ENCODE results near the gene SET. TPM values are rescaled to one million over a fixed set of nuclear protein-coding genes. Genes with fewer than 3 reads are reported as not detected.

The SET gene
- total and polyA plus RNA-seq, 2 experiments from 2014 or later: 949 to 1,261 TPM

GRCh38 chr9:128742401-128742800 lies 53.4 kb downstream of the SET start:
- no peak overlapping the region for H3K4me3 ChIP-seq
- no peaks in the 10 kb centered on the region for H3K79me2 ChIP-seq (replicated peaks; ENCODE audit: insufficient read depth)
- no peaks in the 10 kb centered on the region for H3K27me3 ChIP-seq (ENCODE audit: insufficient read depth)
- H3K4me1 ChIP-seq (ENCODE audit: insufficient read depth): no peaks in the 10 kb centered on the region
- H3K9me2 ChIP-seq (ENCODE audit: insufficient read depth): no peaks in the 10 kb centered on the region
- no peaks in the 10 kb centered on the region for H4K20me1 ChIP-seq (replicated peaks; ENCODE audit: insufficient read depth)
- Mint-ChIP-seq H3K4me1 (no peaks in the 10 kb centered on the region), H3K4me3 (no peak overlapping the region), H3K27ac (no peak overlapping the region), H3K9me3 (no peaks in the 10 kb centered on the region), H3K27me3 (ENCODE audit: insufficient read depth, low read depth, poor library complexity) (peaks cover 1% of the 10 kb centered on the region), H3K36me3 (ENCODE audit: low read depth) (peaks cover 12% of the 10 kb centered on the region; the same call in 1 of the 3 replicates)
- no peak overlapping the region for H3K4me2 ChIP-seq
- H2AFZ ChIP-seq: no peak overlapping the region
- no peaks in the 10 kb centered on the region for H3K36me3 ChIP-seq (ENCODE audit: insufficient read depth)
- H3K27ac ChIP-seq (ENCODE audit: low read depth): no peak overlapping the region
- no peaks in the 10 kb centered on the region for H3F3A ChIP-seq (replicated peaks; ENCODE audit: low read depth)
- TF ChIP-seq, protein P1, sequence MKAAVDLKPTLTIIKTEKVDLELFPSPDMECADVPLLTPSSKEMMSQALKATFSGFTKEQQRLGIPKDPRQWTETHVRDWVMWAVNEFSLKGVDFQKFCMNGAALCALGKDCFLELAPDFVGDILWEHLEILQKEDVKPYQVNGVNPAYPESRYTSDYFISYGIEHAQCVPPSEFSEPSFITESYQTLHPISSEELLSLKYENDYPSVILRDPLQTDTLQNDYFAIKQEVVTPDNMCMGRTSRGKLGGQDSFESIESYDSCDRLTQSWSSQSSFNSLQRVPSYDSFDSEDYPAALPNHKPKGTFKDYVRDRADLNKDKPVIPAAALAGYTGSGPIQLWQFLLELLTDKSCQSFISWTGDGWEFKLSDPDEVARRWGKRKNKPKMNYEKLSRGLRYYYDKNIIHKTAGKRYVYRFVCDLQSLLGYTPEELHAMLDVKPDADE (IDR thresholded peaks at IDR 0.05): no peak
- no peak for TF ChIP-seq ZNF331 (CRISPR knock-in tag; IDR thresholded peaks at IDR 0.05; ENCODE audit: low read depth)
- TF ChIP-seq CREB1 (CRISPR knock-in tag; IDR thresholded peaks at IDR 0.05; ENCODE audit: low read depth): no peak
- TF ChIP-seq CTCF (conservative IDR thresholded peaks at IDR 0.05; ENCODE audit: low read depth in 2 of 2): no peak; a peak in 1 of 4 replicates
- no peak for TF ChIP-seq ZNF114 (CRISPR knock-in tag; IDR thresholded peaks at IDR 0.05)
- TF ChIP-seq, protein P2, sequence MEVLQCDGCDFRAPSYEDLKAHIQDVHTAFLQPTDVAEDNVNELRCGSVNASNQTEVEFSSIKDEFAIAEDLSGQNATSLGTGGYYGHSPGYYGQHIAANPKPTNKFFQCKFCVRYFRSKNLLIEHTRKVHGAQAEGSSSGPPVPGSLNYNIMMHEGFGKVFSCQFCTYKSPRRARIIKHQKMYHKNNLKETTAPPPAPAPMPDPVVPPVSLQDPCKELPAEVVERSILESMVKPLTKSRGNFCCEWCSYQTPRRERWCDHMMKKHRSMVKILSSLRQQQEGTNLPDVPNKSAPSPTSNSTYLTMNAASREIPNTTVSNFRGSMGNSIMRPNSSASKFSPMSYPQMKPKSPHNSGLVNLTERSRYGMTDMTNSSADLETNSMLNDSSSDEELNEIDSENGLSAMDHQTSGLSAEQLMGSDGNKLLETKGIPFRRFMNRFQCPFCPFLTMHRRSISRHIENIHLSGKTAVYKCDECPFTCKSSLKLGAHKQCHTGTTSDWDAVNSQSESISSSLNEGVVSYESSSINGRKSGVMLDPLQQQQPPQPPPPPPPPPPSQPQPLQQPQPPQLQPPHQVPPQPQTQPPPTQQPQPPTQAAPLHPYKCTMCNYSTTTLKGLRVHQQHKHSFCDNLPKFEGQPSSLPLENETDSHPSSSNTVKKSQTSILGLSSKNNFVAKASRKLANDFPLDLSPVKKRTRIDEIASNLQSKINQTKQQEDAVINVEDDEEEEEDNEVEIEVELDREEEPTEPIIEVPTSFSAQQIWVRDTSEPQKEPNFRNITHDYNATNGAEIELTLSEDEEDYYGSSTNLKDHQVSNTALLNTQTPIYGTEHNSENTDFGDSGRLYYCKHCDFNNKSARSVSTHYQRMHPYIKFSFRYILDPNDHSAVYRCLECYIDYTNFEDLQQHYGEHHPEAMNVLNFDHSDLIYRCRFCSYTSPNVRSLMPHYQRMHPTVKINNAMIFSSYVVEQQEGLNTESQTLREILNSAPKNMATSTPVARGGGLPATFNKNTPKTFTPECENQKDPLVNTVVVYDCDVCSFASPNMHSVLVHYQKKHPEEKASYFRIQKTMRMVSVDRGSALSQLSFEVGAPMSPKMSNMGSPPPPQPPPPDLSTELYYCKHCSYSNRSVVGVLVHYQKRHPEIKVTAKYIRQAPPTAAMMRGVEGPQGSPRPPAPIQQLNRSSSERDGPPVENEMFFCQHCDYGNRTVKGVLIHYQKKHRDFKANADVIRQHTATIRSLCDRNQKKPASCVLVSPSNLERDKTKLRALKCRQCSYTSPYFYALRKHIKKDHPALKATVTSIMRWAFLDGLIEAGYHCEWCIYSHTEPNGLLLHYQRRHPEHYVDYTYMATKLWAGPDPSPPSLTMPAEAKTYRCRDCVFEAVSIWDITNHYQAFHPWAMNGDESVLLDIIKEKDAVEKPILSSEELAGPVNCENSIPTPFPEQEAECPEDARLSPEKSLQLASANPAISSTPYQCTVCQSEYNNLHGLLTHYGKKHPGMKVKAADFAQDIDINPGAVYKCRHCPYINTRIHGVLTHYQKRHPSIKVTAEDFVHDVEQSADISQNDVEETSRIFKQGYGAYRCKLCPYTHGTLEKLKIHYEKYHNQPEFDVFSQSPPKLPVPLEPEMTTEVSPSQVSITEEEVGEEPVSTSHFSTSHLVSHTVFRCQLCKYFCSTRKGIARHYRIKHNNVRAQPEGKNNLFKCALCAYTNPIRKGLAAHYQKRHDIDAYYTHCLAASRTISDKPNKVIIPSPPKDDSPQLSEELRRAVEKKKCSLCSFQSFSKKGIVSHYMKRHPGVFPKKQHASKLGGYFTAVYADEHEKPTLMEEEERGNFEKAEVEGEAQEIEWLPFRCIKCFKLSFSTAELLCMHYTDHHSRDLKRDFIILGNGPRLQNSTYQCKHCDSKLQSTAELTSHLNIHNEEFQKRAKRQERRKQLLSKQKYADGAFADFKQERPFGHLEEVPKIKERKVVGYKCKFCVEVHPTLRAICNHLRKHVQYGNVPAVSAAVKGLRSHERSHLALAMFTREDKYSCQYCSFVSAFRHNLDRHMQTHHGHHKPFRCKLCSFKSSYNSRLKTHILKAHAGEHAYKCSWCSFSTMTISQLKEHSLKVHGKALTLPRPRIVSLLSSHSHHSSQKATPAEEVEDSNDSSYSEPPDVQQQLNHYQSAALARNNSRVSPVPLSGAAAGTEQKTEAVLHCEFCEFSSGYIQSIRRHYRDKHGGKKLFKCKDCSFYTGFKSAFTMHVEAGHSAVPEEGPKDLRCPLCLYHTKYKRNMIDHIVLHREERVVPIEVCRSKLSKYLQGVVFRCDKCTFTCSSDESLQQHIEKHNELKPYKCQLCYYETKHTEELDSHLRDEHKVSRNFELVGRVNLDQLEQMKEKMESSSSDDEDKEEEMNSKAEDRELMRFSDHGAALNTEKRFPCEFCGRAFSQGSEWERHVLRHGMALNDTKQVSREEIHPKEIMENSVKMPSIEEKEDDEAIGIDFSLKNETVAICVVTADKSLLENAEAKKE (CRISPR knock-in tag; IDR thresholded peaks at IDR 0.05): no peak
- TF ChIP-seq EZH2phosphoT487 (IDR thresholded peaks at IDR 0.05; ENCODE audit: unreplicated experiment): no peak
- TF ChIP-seq, protein P3, sequence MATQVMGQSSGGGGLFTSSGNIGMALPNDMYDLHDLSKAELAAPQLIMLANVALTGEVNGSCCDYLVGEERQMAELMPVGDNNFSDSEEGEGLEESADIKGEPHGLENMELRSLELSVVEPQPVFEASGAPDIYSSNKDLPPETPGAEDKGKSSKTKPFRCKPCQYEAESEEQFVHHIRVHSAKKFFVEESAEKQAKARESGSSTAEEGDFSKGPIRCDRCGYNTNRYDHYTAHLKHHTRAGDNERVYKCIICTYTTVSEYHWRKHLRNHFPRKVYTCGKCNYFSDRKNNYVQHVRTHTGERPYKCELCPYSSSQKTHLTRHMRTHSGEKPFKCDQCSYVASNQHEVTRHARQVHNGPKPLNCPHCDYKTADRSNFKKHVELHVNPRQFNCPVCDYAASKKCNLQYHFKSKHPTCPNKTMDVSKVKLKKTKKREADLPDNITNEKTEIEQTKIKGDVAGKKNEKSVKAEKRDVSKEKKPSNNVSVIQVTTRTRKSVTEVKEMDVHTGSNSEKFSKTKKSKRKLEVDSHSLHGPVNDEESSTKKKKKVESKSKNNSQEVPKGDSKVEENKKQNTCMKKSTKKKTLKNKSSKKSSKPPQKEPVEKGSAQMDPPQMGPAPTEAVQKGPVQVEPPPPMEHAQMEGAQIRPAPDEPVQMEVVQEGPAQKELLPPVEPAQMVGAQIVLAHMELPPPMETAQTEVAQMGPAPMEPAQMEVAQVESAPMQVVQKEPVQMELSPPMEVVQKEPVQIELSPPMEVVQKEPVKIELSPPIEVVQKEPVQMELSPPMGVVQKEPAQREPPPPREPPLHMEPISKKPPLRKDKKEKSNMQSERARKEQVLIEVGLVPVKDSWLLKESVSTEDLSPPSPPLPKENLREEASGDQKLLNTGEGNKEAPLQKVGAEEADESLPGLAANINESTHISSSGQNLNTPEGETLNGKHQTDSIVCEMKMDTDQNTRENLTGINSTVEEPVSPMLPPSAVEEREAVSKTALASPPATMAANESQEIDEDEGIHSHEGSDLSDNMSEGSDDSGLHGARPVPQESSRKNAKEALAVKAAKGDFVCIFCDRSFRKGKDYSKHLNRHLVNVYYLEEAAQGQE (IDR thresholded peaks at IDR 0.05; ENCODE audit: unreplicated experiment): no peak
- TF ChIP-seq JUNB (IDR thresholded peaks at IDR 0.05; ENCODE audit: unreplicated experiment): no peak
- TF ChIP-seq STAT1 (IDR thresholded peaks at IDR 0.05; ENCODE audit: unreplicated experiment): no peak
- no peak for TF ChIP-seq EZH2 (IDR thresholded peaks at IDR 0.05; ENCODE audit: low read depth, unreplicated experiment)
- ATAC-seq: peak; percentile 55
- peak; percentile 42 for DNase-seq (ENCODE audit: low spot score)

Data from GM23338 (cell line).